Smooth muscle cell (in vitro differentiated cells): ENCODE data around the gene BCL3. TPM values are rescaled to one million over a fixed set of nuclear protein-coding genes. Genes with fewer than 3 reads are reported as not detected.

Source experiments
- DNase-seq: peaks from one replicate; lab custom pipeline; 2025; ENCODE audit not compliant: unreplicated experiment; lab: John Stamatoyannopoulos, UW
- H2AFZ ChIP-seq: fragments of 200-600 bp; sonication (generic); 2 replicates; pipeline ENCODE4 v1.6.0; 2016; ENCODE audit warnings: antibody characterized with exemption, low read depth, mild to moderate bottlenecking
- H3F3A ChIP-seq: fragments of 200-600 bp; sonication (generic); 2 replicates; pipeline ENCODE4 v1.6.0; 2017; ENCODE audit warnings: antibody characterized with exemption, low read depth
- H3K27ac ChIP-seq: fragments of 200-600 bp; sonication (generic); 2 replicates; pipeline ENCODE4 v1.5.1; 2016; ENCODE audit warnings: low read depth, mild to moderate bottlenecking
- H3K27me3 ChIP-seq: fragments of 200-600 bp; sonication (generic); 2 replicates; pipeline ENCODE4 v1.6.1; 2016; ENCODE audit warnings: low read depth, mild to moderate bottlenecking
- H3K36me3 ChIP-seq: fragments of 200-600 bp; sonication (generic); 2 replicates; pipeline ENCODE4 v1.5.1; 2016; ENCODE audit warnings: low read depth
- H3K4me1 ChIP-seq: fragments of 200-600 bp; sonication (generic); 2 replicates; pipeline ENCODE4 v1.5.1; 2016; ENCODE audit warnings: low read depth
- H3K4me2 ChIP-seq: fragments of 200-600 bp; sonication (generic); 2 replicates; pipeline ENCODE4 v1.6.0; 2016; ENCODE audit warnings: mild to moderate bottlenecking
- H3K4me3 ChIP-seq: fragments of 200-600 bp; sonication (generic); 2 replicates; pipeline ENCODE4 v1.5.1; 2016; ENCODE audit warnings: mild to moderate bottlenecking
- H3K79me2 ChIP-seq: fragments of 200-600 bp; sonication (generic); 2 replicates; pipeline ENCODE4 v1.6.0; 2016; ENCODE audit warnings: low read depth, mild to moderate bottlenecking
- H3K9ac ChIP-seq: fragments of 200-600 bp; sonication (generic); 2 replicates; pipeline ENCODE4 v1.6.0; 2016; ENCODE audit warnings: low read depth
- H3K9me3 ChIP-seq: fragments of 200-600 bp; sonication (generic); replicated peaks from 2 replicates; pipeline ENCODE4 v1.5.1; 2016; ENCODE audit warnings: low read depth
- H4K20me1 ChIP-seq: fragments of 200-600 bp; sonication (generic); 2 replicates; pipeline ENCODE4 v1.6.0; 2016; ENCODE audit warnings: low read depth
- CTCF ChIP-seq: fragments of 200-600 bp; sonication (generic); IDR thresholded peaks from 2 replicates; pipeline ENCODE4 v1.5.1; 2017; ENCODE audit warnings: borderline replicate concordance, mild to moderate bottlenecking, antibody characterized with exemption; ENCODE audit not compliant: insufficient read depth, poor library complexity, severe bottlenecking
- WGBS: methylation state at CpG from one replicate; pipeline ENCODE4 v1.1.7; 2016; ENCODE audit warnings: low lambda C conversion rate; 5-methylcytosine and 5-hydroxymethylcytosine counted together
- microRNA-seq: library from miRNA; unstranded; fragments of <30 nt; microRNA quantifications from one replicate; pipeline ENCODE4, GENCODE V29; 2016; ENCODE audit warnings: borderline number of aligned reads
- polyA plus RNA-seq: library from polyadenylated mRNA; unstranded; fragments of >200 nt; fragmentation: Nextera tagmentation; extraction: Ambion mirVana; gene quantifications from 2 replicates; pipeline ENCODE4 v1.2.1, GENCODE V29; 2016
- small RNA-seq: library from RNA; depleted of rRNA; stranded (forward); fragments of <200 nt; gene quantifications from one replicate; pipeline ENCODE3, GENCODE V24; 2014
- total RNA-seq: library from RNA; depleted of rRNA; stranded (reverse); fragments of >200 nt; gene quantifications from 2 replicates; pipeline ENCODE4 v1.2.3, GENCODE V29; 2014

Gene BCL3
- total and polyA plus RNA-seq, 2 experiments from 2014 or later: 12.2 to 52.8 TPM

DNA sequence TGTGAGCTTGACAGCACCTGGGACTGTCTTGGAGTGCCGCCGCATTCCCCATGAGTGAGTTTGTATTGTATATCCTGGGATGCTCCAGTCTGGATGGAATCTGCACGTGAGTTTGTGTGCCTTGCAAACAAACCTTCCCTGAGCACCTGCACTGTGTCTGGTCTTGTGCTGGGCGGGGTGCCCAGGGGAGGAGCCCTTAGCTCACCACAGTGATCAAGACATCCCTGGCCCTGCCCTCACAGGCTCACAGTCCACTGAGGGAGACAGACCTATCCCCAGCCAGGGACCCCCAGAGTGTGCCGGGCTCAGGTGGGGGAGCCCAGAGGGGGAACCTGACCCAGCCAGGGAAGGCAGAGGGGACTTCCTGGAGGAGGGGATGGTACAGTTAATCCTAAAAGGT lies 58.7 kb downstream of the BCL3 start:
- H3K36me3 ChIP-seq: no peaks in the 10 kb centered on the region
- no peak for TF ChIP-seq CTCF
- no peak overlapping the region for H3K9ac ChIP-seq
- H4K20me1 ChIP-seq: no peaks in the 10 kb centered on the region
- no peaks in the 10 kb centered on the region for H3K27me3 ChIP-seq
- H3K4me3 ChIP-seq: no peak overlapping the region
- H3K4me2 ChIP-seq: no peak overlapping the region
- DNase-seq: no peak
- no peak overlapping the region for H3K27ac ChIP-seq
- H3F3A ChIP-seq: no peaks in the 10 kb centered on the region
- H3K4me1 ChIP-seq: peaks cover 15% of the 10 kb centered on the region
- no peaks in the 10 kb centered on the region for H3K79me2 ChIP-seq
- WGBS: 79% methylated on average over 4 of the region's 5 CpGs
- no peak overlapping the region for H2AFZ ChIP-seq
- no peaks in the 10 kb centered on the region for H3K9me3 ChIP-seq

- peak; percentile 37 for TF ChIP-seq CTCF
- no peak overlapping the region for H3K27ac ChIP-seq
- no peaks in the 10 kb centered on the region for H3K36me3 ChIP-seq
- no peaks in the 10 kb centered on the region for H3K27me3 ChIP-seq
- peak overlapping the region; percentile 75 for H3K4me3 ChIP-seq
- H3F3A ChIP-seq: no peaks in the 10 kb centered on the region
- H3K4me1 ChIP-seq: peaks cover 15% of the 10 kb centered on the region
- peak overlapping the region; percentile 99 for H3K4me2 ChIP-seq
- 21% methylated on average over 13 of the region's 14 CpGs for WGBS
- H3K79me2 ChIP-seq: no peaks in the 10 kb centered on the region
- no peak overlapping the region for H3K9ac ChIP-seq
- DNase-seq: no peak
- no peak overlapping the region for H2AFZ ChIP-seq
- H4K20me1 ChIP-seq: no peaks in the 10 kb centered on the region
- no peaks in the 10 kb centered on the region for H3K9me3 ChIP-seq
Measured at GRCh38 chr19:44807652-44808462, 59.3 kb downstream of the BCL3 start.

- Histone ChIP-seq H3F3A (no peaks in the 10 kb centered on the region), H3K4me3 (peak within 1 kb of the TSS; percentile 75), H2AFZ (peak within 1 kb of the TSS; percentile 89), H3K9me3 (no peaks in the 10 kb centered on the region), H3K79me2 (no peaks in the 10 kb centered on the region), H3K4me1 (peaks cover 15% of the 10 kb centered on the region), H4K20me1 (no peaks in the 10 kb centered on the region), H3K36me3 (no peaks in the 10 kb centered on the region), H3K27me3 (no peaks in the 10 kb centered on the region), H3K4me2 (peak within 1 kb of the TSS; percentile 99), H3K27ac (no peak within 1 kb of the TSS), H3K9ac (no peak within 1 kb of the TSS)
- no peak for TF ChIP-seq CTCF
- peak; percentile 38 for DNase-seq
- under 1% methylated on average over 44 of the region's 59 CpGs for WGBS
Measured at GRCh38 chr19:44808463-44809371, 60.2 kb downstream of the BCL3 start, which contains the start of gene BCAM. Gene BCAM, plus strand, starts transcription at chr19:44809103. Its CDS starts 22 bp downstream, at chr19:44809125.

Small RNA genes within 50 kb of the gene (microRNA-seq; reads per million reads assigned to microRNA genes)
- gene MIR8085: not detected

Small RNA genes within 50 kb of the gene (small RNA-seq; reads per million reads assigned to genes)
- not detected for gene RF00156
- not detected for gene RF00285

Other genes with a start within 250 kb of the BCL3 start
- gene ZNF180, start 248.2 kb upstream of the BCL3 start, total RNA-seq: 8.5 and 9.2 TPM in 2 replicates
- gene ZNF180, start 248.2 kb upstream of the BCL3 start, polyA plus RNA-seq: 2.6 and 3.9 TPM in 2 replicates
- gene CEACAM20, start 219.0 kb upstream of the BCL3 start, total RNA-seq: not detected in 2 replicates
- 0.08 TPM in 1 of 2 replicates, not detected in the other for gene CEACAM20, start 219.0 kb upstream of the BCL3 start, polyA plus RNA-seq
- not detected in 2 replicates for gene IGSF23, start 135.1 kb upstream of the BCL3 start, total RNA-seq
- gene IGSF23, start 135.1 kb upstream of the BCL3 start, polyA plus RNA-seq: not detected in 2 replicates
- 23.5 and 25.4 TPM in 2 replicates for gene PVR, start 104.8 kb upstream of the BCL3 start, total RNA-seq
- 28.5 and 35.0 TPM in 2 replicates for gene PVR, start 104.8 kb upstream of the BCL3 start, polyA plus RNA-seq
- gene CEACAM19, start 77.2 kb upstream of the BCL3 start, total RNA-seq: 0.81 and 1.5 TPM in 2 replicates
- 0.88 and 2.4 TPM in 2 replicates for gene CEACAM19, start 77.2 kb upstream of the BCL3 start, polyA plus RNA-seq
- gene CEACAM16, start 49.6 kb upstream of the BCL3 start, total RNA-seq: not detected in 2 replicates
- gene CEACAM16, start 49.6 kb upstream of the BCL3 start, polyA plus RNA-seq: not detected in 2 replicates
- gene CBLC, start 29.2 kb downstream of the BCL3 start, total RNA-seq: 0.40 and 0.90 TPM in 2 replicates
- 0.87 and 2.3 TPM in 2 replicates for gene CBLC, start 29.2 kb downstream of the BCL3 start, polyA plus RNA-seq
- 1.7 and 5.0 TPM in 2 replicates for gene BCAM, start 60.4 kb downstream of the BCL3 start, total RNA-seq
- gene BCAM, start 60.4 kb downstream of the BCL3 start, polyA plus RNA-seq: 1.5 and 6.4 TPM in 2 replicates
- 91.5 and 94.6 TPM in 2 replicates for gene NECTIN2, start 97.6 kb downstream of the BCL3 start, total RNA-seq
- gene NECTIN2, start 97.6 kb downstream of the BCL3 start, polyA plus RNA-seq: 160 and 164 TPM in 2 replicates
- 38.7 and 96.0 TPM in 2 replicates for gene TOMM40, start 142.5 kb downstream of the BCL3 start, total RNA-seq
- 65.0 and 69.7 TPM in 2 replicates for gene TOMM40, start 142.5 kb downstream of the BCL3 start, polyA plus RNA-seq
- gene APOE, start 157.1 kb downstream of the BCL3 start, total RNA-seq: 228 and 237 TPM in 2 replicates
- gene APOE, start 157.1 kb downstream of the BCL3 start, polyA plus RNA-seq: 329 and 458 TPM in 2 replicates
- 8.0 and 28.4 TPM in 2 replicates for gene APOC1, start 165.9 kb downstream of the BCL3 start, total RNA-seq
- 28.6 and 31.5 TPM in 2 replicates for gene APOC1, start 165.9 kb downstream of the BCL3 start, polyA plus RNA-seq
- gene APOC4, start 193.5 kb downstream of the BCL3 start, total RNA-seq: not detected in 2 replicates
- not detected in 2 replicates for gene APOC4, start 193.5 kb downstream of the BCL3 start, polyA plus RNA-seq
- gene APOC2, start 197.3 kb downstream of the BCL3 start, total RNA-seq: 0.40 TPM in 1 of 2 replicates, not detected in the other
- 0.29 and 0.61 TPM in 2 replicates for gene APOC2, start 197.3 kb downstream of the BCL3 start, polyA plus RNA-seq
- gene CLPTM1, start 206.7 kb downstream of the BCL3 start, total RNA-seq: 30.7 and 41.9 TPM in 2 replicates
- 62.1 and 79.3 TPM in 2 replicates for gene CLPTM1, start 206.7 kb downstream of the BCL3 start, polyA plus RNA-seq